Effector CD8-positive, alpha-beta T cell (primary cell): ENCODE results near the gene KRT24.
"Not testable (repeated sequence)": the region's sequence is repeated elsewhere in the genome, so short reads cannot be mapped to it uniquely, and the experiment has no call there.

ENCODE experiments used
- DNase-seq: peaks from one replicate; lab custom pipeline; 2025; lab: John Stamatoyannopoulos, UW
- total RNA-seq, 4 experiments: gene quantifications; one replicate each; lab custom pipeline; 2026; lab: John Stamatoyannopoulos, UW

Gene KRT24
- total RNA-seq: 0 reads per million in 4 experiments

DNA sequence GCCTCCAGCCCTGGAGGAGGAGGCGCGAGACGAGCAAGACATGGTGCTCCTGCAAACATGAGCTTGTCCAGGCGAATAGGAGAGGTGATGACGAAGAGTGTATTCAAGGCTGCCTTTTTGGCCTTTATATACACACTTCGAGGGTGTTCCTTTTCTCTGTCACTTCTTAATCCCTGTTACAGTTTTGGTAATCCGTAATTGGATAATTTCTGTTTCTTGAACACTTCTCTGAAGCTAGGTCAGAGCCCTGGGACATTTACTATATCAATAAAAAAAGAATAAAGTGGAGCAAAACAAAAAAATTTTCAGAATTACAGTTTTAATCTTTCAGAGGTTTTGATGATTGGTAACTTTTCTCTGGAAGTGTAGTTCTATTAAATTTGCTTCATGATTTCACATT, at the start of gene KRT24:
KRT24 (minus strand) TSS at position 101 of the 400 bp plus-strand sequence; CDS start at position 42, 59 bp downstream.
- DNase-seq: no peak

DNA sequence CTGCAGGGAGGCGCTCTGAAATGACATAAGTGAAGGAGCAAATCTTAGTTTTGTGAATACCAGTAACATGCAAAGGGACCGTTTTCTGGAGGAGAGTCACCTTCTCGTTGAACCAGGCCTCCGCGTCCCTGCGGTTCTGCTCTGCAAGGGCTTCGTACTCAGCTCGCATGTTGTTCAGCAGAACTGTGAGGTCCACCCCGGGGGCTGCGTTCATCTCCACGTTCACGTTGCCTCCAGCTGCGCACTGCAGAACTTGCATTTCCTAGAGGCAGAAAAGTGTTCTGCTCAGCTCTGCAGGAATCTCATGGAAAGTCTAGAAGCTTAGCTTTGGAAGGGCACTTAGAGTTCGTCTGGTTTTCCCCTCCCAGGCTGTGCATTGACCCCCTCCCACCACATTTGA, 47.5 kb upstream of the KRT24 start:
- no peak for DNase-seq

DNA sequence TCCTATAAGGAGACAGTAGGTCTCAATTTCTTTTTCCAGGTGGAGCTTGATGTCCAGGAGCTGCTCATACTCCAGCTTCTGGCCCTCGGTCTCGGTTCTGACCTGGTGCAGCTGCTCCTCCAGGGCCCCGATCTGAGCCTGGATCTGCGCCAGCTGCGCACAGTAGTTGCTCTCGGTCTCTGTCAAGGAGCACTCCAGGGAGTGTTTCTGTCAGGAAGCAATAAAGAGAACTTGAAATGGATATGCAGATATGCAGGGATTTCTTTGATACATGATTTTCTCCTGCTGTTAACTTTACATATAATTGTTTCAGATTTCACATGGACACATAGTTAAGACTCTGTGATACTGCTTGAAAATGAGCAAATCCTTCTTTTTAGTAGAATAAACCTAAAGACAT, 46.8 kb upstream of the KRT24 start:
- DNase-seq: no peak

DNA sequence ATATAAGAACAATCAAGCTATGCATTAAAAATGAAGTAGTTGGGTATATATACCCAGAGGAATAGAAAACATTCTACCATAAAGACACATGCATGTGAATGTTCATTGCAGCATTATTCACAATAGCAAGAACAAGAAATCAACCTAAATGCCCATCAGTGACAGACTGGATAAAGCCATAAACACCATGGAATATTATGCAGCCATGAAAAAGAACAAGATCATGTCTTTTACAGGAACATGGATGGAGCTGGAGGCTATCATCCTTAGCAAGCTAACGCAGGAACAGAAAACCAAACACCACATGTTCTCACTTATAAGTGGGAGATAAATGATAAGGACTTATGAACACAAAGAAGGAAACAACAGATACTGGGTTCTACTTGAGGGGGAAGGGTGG, 45.1 kb upstream of the KRT24 start:
- DNase-seq: not testable (repeated sequence)

DNA sequence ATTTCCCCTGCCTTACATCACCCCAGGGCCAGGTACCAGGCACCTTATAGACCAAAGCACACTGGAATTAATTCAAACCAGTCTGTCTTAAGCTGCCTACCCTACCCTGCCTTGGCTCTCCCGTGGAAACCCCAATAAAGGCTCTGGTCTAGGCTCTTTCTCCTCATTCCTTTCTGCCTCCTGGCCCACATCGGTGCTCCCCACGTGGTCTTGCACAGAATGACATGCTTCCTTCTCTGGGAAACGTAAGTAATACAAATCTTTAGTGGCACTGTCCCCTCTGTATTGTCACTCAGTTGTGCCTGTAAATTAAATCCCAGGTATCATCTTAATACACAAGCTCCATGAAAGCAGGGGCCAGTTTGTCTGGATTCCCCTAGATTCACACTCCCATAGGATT, 35.0 kb upstream of the KRT24 start:
- DNase-seq: no peak

DNA sequence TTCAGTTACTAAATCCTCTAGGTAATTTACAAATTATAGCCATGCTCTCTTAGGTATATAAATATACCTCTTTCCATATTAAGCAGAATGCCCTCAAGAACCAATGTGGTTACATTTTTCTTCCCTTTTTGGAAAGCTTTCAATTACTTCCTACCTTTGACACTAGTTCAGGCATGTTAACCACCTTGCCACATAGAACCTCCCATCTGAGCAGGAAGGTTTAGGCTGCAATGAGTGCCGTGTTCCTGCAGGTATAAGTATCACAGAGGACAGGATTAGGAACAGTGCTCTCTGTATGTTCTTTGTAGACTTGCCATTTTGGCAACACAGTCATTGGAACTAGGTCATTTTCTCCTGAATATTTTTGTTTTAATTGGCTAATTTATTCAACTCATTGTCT, 31.5 kb upstream of the KRT24 start:
- DNase-seq: no peak

DNA sequence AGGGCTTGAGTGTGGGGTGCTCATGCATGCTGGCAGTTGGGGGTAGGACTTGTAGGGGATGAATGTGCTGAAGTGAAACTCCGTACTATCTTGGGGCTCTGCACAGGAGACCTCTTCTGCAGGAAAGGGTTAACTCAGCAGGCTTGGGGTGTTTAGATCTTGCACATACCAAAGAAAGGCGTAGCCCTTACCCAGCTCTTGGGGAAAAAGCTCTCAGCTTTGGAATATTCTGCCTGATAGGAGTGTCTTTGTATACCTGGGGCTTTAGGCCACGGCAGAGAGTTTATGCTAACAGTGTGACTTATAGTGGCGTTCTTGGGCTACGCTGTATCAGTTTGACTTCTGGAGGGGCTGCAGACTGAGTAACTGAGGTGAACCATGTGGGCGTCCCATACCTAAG, 30.5 kb upstream of the KRT24 start:
- DNase-seq: no peak

DNA sequence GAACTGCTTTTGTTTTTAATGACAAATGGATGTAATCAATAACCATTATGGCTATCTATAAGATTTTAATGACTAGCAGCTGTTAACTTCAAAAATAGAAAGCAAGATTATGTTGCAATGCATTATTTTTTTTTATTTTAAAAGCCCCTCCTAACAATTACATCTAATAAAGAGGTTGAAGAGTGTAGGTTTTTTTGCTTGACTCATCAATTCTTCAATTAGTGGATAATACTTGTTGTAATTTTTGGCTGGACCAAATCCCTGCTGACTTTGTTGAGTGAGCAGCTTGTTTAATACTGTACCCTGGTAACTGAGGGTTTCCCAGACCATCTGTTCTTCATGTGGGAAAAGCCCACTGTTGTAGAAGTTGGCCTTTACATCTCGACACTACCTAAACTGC, 27.4 kb upstream of the KRT24 start:
- DNase-seq: no peak

DNA sequence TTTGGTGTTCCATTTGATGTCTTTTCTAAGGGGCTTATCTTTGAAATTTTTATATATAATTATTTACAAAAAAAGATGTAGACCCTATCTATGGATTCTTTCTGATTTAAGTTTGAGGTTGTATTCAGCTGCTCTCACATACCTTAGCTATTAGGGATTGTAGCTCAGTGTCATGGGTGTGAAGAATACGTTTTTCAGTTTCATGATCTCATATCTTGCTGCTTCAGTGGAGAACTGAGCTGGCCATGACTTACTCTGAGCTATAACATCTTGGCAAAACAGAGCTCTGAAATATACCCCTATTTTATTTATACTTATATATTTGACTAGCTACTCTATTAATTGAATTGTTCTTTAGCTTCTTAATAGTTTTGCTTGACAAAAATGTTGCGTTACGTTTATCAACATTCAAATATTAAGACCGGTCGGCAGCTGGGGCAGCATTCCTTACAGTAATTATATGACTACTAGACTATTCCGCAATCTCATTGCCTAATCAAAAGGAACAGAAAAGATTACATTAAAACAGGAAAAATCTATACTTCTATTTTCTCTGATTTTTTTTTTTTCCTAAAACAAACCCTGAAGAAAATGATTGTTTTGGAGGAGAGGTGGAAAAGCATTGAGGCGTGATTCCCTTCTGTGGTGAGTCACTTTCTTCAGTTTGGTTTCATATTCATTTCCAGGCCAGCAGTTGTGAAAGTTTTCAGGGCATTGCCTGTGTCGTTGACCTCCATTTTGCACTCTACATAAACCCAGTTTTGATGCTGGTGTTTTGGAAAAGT, 24.1 kb upstream of the KRT24 start:
- DNase-seq: no peak

DNA sequence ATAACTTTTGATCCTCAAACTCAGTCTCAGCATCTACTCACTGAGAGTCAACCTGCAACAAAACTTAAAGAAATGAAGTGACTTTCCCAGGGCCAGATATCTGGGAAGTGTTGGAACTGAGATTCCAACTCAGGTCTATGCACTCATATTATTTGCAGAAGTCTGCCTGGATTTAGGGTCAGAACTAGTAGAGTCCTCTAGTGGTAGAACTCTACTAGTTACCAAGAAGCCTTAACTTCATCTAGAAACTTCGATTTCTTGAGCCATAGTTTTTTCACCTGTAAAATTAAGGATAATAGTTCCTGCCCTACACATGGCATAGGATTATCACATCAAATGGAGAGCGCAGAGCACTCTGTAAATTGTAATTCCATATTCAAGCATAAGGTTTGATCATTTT, 23.4 kb upstream of the KRT24 start:
- no peak for DNase-seq

DNA sequence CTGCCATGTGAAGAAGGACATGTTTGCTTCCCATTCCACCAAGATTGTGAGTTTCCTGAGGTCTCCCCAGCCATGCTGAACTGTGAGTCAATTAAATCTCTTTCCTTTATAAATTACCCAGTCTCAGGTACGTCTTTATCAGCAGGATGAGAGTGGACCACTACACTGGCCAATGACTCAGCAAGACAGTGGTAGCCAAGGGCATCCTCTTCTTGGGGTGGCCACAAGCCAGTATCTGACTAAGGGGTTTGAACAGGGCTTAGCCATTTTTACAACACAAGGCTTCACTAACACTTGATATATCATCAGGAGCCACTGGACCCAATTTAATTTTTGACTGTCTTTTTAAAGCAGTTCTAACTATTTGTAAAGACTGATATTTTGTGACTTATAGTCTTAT, 21.1 kb upstream of the KRT24 start:
- no peak for DNase-seq

DNA sequence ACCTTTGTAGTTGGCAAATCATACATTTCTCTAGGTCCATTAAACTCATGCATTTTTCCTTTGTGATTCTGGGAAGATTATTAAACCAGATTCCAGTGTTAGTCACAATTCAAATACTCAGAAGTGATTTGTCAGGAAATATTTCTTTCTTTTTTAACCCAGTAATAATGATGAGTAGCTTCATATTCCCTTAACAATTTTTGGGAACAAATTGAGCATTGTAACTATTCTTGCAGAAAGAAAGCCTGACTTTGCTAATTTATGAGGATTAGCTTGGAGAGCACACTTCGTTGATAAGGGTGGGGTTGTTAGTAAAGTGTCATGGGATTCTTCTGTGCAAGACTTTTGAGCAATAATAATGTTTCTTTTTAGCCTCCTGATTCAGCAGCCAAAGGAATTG, 18.7 kb upstream of the KRT24 start:
- DNase-seq: no peak

DNA sequence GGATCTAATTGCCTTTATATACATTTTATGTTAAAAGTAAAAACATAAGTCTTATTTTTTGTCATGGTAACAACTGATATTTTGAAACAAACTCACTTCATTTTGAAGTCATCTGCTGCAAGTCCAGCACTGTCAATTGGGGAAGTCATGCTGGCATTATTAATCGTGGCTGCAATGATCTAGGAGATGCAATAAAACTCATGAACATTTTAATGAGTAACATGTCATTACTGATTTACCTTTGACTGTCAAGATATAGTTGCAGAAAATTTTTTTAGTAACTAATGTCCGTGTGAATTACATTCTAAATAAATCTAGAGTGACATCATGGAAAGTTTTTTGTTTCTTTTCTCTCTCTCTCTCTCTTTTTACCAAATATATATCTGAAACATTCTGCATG, 17.3 kb upstream of the KRT24 start:
- no peak for DNase-seq

DNA sequence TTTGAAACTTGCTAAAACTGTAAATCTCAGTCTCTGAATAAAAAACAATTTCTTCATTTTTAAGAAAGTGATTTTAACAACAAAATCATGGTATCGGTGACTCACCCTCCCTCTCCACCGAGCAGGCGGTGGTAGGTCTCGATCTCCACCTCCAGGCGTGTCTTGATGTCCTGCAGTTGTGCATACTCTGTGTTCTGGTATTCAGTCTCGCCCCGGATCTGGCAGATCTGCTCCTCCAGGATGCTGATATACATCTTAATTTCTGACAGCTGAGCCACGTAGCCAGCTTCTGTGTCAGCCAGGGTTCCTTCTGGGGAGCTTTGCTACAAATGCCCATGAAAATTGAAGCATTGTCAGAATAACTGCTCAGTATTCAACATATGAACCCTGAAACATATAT, 15.4 kb upstream of the KRT24 start:
- no peak for DNase-seq

DNA sequence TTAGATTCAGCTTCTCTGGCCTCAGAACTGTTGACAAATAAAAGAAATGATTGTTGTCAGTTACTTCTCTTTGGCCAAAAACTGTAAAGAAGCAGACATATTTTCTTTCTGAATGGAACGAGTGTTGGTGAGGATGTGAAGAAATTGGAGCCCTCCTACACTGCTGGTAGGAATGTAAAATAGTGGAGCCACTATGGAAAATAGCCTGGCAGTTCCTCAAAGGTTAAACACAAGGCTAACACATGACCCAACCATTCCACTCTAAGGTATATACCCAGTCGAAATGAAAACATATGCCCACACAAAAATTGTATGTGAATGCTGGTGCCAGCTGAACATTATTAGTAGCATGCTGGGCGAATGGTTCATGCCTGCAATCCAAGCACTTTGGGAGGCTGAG, 14.2 kb upstream of the KRT24 start:
- no peak for DNase-seq

DNA sequence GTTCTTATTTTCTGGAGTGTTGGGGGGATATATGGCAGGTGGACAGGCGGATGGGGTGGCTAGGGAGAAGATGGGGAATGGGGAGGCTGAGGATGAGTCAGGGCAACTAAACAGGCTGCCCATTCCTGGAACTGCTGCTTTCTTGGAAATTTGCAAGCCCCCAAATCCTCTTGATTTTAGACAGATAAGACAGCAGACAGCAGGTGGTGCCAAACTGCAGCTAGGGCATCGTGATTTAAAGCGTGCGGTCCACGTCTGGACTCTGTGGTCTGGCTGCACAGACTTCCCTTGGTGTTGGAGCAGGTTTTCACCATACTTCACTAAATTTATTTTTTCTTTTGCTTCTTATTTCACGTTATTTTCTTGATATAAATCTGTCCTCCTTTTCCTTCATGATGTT, 10.9 kb upstream of the KRT24 start:
- DNase-seq: no peak

DNA sequence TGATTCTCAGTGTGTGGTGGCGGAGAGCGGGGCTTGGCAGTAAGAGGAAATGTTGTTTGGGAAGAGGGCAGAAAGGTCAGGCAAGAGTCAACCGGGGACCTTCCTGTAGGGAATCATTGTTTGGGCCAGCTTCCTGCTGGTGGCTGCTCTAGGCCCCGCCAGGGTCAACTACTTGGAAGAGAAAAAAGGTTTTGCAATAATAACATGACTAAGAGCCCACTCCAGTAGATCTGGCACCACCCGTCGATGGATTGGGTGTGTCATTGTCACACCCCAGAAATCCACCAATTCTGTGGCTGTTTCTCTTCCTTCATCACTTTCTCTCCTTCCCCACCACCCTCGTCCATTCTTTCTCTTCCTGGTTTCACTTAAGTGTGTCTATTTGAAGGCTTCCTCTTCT, 4.2 kb upstream of the KRT24 start:
- no peak for DNase-seq

DNA sequence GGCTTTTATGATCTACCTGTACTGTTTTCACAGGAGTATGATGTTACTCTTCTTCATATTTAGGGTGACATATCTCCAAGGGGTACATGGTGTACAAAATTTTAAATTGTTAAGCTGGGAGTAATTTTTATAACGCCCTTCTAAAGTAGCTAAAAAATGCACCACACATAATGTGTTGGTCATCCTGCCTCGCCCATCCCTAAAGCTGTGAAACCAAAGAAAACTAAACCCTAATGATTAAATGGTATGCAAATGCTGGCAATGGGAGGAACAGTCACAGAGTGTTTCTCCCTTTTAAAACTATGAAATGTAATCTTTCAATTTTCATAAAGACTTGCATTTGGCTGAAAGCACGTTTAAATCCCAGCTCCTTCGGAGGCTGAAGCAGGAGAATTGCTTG, 2.0 kb upstream of the KRT24 start:
- no peak for DNase-seq

DNA sequence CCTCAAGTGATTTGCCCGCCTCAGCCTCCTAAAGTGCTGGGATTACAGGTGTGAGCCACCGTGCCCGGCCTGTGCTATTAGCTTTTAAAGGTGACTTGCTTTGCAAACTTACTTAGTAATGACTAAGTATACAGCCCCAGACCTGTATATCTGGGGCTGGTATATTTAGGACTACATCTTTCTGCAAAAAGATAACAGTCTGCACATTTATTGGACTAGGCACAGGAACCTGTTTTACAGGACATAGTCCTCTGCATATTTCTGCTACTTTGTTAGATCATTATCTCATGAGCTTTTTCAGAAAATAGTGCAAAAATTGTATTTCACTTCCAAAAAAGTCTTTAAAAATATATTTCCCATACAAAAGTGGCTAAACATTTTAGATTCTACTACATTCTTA, 1.3 kb downstream of the KRT24 start:
- DNase-seq: no peak

DNA sequence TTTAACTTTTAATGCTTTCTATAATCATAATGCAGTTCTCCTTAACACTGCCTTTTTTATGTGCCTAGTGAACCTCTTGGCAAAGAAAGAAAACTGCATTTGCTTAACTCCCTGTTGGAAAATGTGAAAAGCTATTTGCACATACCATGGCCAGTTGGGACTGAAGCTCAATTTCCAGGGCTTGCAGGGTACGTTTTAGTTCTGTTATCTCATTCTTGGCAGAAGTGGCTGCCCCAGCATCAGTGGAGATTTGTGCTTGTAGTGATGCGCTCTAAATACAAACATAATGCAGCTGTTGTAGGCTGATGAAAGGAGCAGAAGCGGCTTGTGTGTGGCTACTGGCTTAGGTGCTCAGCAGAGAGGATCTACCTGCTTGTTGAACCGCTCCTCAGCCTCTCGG, 3.7 kb downstream of the KRT24 start:
- DNase-seq: no peak

DNA sequence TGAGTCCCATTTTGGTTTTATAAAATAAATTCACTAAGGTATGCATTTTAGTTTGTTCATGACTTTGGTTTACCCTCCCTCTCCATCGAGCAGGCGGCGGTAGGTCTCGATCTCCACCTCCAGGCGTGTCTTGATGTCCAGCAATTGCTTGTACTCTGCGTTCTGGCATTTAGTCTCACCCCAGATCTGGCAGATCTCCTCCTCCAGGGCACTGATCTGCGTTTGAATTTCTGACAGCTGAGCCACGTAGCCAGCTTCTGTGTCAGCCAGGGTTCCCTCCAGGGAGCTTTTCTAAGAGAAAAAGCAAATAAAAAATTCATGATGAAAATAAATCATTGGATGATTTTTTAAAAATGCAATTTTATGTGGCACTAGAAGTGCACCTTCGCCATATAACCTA, 4.2 kb downstream of the KRT24 start:
- no peak for DNase-seq

DNA sequence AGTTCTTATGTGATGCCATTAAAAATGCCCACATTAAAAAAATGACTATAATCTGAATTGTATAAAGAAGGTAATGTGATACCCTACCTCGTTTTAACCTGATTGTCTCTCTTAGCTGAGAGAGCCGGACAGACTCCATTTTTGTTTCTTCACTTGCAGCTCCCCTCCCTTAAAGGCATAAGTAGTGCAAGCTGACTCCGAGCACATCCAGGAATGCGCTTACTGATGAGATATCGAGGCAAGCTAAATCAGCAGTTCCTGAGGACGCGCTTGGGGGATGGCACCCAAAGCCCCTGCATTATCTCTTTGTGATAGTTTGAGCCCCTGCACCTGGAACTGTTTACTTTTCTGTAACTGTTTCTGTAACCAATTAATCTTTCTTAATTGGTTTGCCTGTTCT, 6.3 kb downstream of the KRT24 start:
- DNase-seq: no peak

DNA sequence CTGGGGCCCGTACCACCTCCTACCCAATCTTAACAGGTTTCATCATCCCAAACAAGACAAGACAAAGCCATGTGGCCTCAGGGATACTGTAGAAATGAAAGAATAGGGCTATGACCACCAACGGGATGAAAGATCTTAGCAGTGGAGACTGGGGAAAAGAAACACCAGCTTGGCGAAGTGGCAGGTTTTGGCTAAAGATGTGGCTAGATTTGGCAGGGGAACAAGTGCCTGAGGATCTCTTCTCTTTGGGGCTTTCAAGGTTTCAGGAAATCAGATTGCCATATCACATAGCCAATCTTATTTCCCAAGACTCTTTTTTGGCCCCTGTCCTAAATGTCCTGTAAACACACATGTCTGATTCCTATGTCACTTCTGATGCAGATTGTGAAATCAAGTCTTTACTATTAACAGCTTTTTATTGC, 6.9 kb downstream of the KRT24 start:
- no peak for DNase-seq

DNA sequence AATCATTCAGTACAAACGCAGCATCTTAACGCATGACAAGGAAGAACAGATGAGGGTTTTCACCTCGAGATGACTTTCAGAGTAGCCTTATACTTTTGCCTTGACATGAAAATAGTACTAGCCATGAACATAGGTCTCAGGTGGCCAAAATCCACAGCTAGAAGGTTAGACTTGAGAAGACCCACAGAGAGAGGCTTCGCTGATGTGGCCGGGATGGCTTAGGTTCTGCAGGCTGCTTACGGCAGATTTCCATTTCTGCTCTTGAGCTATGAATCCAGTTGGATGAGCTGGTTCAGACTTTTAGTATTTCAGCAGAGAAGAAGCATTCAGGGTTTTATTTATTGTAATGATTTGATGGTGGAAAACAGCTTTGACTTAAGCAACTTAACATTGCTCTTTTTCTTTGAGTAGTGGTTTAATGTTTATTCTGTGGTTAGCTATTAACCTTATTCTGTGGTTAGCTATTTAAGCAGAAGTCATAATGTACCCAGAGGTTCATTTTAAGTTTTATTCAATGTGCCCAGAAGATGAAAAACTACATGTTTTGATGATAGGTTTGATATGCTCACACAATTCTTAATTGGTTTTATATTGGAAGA, 7.6 kb downstream of the KRT24 start:
- no peak for DNase-seq
